ENCODE data around the gene LSM6. TPM values are rescaled to one million over a fixed set of nuclear protein-coding genes. Genes with fewer than 3 reads are reported as not detected.

Gene LSM6
- total RNA-seq, 2 experiments from 2014 or later: 79.4 to 85.4 TPM

DNA sequence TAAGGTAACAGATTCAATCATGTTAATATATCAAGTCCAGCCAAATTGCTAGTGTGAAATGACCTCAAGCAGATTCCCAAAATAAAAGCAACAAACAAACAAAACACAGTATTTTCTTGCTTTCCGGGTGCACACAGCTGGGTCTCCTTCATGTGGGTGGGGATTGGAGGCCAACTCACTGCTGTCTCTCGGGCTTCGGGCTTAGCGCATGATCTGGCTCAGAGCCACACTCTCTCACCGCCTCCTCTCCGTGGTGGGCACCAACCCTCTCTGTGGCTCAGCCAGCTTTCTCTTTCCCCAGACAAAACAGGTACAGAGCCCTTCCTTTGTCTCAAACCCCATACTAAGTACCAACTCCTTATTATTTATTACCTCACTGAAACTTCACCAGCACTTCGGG, 35.9 kb downstream of the LSM6 start:
- H3K4me3 Mint-ChIP-seq: no peak overlapping the region
- no peaks in the 10 kb centered on the region for H3K27me3 Mint-ChIP-seq
- no peaks in the 10 kb centered on the region for H3K4me1 Mint-ChIP-seq
- H3K9me3 Mint-ChIP-seq: no peaks in the 10 kb centered on the region
- DNase-seq: no peak
- no peak overlapping the region for H3K27ac Mint-ChIP-seq
- H3K36me3 Mint-ChIP-seq: peaks cover 4% of the 10 kb centered on the region

DNA sequence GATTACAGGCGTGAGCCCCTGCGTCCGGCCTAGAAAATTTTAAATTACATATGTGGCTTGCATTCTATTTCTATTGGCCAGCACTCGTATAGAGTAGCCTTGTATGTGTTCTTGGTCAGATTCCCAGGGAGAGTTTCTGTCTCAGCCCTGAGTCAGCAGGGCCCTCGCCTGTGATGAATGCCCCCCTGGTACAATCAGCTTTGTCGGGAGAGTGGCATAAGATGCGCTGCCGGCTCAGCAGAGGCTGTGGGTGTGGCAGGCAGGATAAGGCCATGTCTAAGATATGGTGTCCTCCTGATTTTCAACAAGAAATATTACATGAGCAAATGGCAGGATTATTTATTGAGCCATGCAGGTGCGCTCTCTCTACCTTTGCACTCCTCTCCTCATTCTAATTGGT, 37.3 kb downstream of the LSM6 start:
- no peak overlapping the region for H3K27ac Mint-ChIP-seq
- no peaks in the 10 kb centered on the region for H3K4me1 Mint-ChIP-seq
- H3K4me3 Mint-ChIP-seq: no peak overlapping the region
- H3K9me3 Mint-ChIP-seq: no peaks in the 10 kb centered on the region
- DNase-seq: no peak
- H3K36me3 Mint-ChIP-seq: peaks cover 4% of the 10 kb centered on the region
- H3K27me3 Mint-ChIP-seq: no peaks in the 10 kb centered on the region

DNA sequence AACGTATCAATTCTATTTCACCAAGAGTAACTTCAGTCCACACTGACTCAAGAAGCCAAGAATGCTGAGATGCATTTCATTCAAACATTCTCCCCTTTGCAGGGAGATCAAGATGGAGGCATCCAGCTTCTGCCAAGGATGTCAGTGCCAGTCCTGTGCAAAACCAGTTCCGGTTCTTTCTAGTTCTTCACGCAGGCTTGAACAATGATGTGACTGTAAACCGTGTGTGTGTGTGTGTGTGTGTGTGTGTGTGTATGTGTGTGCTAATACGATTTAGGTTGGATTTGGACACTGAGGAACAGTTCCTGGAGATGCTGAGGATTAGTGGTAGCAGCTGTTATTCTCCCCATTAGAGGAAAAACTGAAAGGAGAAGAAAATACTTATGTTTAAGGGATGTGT, 38.7 kb downstream of the LSM6 start, which contains the start of gene REELD1:
Gene REELD1, plus strand, starts transcription at position 301 of the 400 bp plus-strand sequence. CDS start 2,415 bp downstream, outside the sequence.
- no peak within 1 kb of the TSS for H3K27ac Mint-ChIP-seq
- DNase-seq: no peak
- H3K4me3 Mint-ChIP-seq: no peak within 1 kb of the TSS
- H3K4me1 Mint-ChIP-seq: no peaks in the 10 kb centered on the region
- peaks cover 4% of the 10 kb centered on the region for H3K36me3 Mint-ChIP-seq
- no peaks in the 10 kb centered on the region for H3K9me3 Mint-ChIP-seq
- no peaks in the 10 kb centered on the region for H3K27me3 Mint-ChIP-seq

DNA sequence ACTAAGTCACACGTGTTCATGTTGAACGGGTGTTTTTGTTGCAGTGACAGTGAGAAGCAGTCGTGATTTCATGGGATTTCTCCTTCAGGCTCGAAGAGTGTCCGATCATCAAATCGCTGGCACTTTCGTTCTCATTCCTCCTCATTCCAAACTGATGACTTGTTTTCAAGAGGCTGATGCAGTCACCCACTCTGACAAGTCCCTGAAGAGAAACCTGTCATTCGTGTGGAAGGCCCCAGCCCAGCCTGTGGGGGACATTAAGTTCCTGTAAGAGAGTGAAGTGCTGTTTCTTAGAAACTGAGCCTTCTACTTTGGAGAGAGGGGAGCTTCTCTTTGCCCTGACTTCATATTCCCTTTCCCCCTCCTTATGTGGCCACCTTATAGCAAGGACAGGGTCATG, 46.8 kb downstream of the LSM6 start:
- DNase-seq: no peak
- Mint-ChIP-seq H3K4me3 (no peak overlapping the region), H3K27ac (no peak overlapping the region), H3K27me3 (no peaks in the 10 kb centered on the region), H3K36me3 (no peaks in the 10 kb centered on the region), H3K4me1 (no peaks in the 10 kb centered on the region), H3K9me3 (no peaks in the 10 kb centered on the region)

DNA sequence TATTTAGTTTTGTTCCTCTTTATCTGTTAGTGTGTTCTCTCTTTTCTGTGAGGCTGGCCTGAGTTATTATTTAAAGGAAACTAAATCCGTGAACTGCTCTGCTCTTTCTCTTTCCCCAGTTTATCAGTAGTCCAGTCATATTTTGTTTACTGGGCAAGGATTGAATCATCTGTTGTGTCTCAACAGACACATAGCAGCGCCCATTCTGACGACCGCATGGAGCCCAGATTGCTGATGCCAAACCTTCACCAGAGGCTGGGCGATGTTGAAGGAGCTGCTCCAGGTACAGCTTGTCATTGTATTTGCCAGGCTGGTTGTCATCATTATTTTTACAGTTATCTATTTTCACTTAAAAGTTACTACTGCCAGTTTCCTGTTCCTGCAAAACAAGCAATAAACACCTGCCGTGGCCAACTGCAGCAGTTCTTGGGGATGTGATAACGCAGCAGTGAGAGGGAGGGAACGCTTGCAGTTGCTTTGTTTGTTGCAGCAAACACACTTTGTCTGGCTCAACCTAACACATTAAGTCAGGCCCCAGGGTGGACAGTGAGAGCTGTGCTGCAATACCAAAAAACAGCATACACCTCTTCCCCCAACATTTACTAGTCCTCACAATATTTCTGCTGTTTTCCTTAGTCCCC, 48.9 kb downstream of the LSM6 start:
- no peaks in the 10 kb centered on the region for H3K27me3 Mint-ChIP-seq
- H3K4me1 Mint-ChIP-seq: no peaks in the 10 kb centered on the region
- no peak overlapping the region for H3K27ac Mint-ChIP-seq
- no peaks in the 10 kb centered on the region for H3K36me3 Mint-ChIP-seq
- no peak for DNase-seq
- H3K4me3 Mint-ChIP-seq: no peak overlapping the region
- H3K9me3 Mint-ChIP-seq: no peaks in the 10 kb centered on the region

DNA sequence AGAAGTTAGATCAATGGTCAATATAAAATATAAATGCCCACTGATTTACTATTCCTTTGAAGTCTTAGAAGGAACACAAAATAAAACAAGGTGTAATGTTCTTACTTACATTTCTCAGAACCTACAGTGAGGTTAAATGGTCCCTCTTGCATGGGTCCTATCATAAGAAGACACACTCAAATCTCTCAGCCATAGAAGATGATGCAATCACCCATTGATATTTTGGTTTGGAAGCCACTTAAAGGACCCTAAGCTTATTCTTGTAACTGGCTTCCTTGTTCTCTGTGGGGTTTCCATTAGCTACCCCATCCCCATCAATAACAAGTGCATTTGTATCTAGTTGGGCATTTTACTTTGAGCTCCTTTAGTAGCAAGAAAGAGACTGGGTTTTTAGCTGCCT, 53.9 kb downstream of the LSM6 start:
- Mint-ChIP-seq H3K9me3 (peaks cover 5% of the 10 kb centered on the region), H3K36me3 (no peaks in the 10 kb centered on the region), H3K27me3 (no peaks in the 10 kb centered on the region), H3K27ac (no peak overlapping the region), H3K4me3 (no peak overlapping the region), H3K4me1 (no peaks in the 10 kb centered on the region)
- DNase-seq: no peak

DNA sequence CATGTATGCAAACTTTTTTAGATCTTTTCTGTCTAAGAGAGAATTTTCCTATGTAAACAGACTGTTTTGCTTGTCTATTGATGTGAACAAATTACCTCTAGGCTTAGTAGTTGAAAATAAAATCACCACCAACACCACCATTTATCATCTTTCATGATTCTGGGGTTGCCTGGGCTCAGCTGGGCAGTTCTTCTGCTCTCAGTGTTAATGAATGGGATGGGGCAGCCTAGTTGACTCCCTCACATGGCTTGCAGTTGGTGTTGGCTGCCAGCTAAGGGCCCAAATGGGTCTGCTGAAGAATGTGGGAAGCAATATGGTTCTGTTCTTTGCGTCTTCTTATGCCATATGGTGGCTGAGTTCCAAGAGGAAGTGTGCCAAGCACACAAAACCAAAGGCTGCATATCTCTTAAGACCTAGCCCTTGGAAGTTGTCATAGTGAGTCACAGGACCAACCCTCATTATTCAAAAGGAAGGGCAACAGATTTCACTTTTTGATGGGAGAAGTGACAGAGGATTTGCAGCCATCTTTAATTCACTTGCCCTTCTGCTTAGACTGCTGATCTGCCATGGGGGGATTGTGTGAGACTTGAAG, 56.7 kb downstream of the LSM6 start:
- Mint-ChIP-seq H3K36me3 (no peaks in the 10 kb centered on the region), H3K4me1 (no peaks in the 10 kb centered on the region), H3K27ac (no peak overlapping the region), H3K4me3 (no peak overlapping the region), H3K27me3 (no peaks in the 10 kb centered on the region), H3K9me3 (peaks cover 5% of the 10 kb centered on the region)
- DNase-seq: no peak

DNA sequence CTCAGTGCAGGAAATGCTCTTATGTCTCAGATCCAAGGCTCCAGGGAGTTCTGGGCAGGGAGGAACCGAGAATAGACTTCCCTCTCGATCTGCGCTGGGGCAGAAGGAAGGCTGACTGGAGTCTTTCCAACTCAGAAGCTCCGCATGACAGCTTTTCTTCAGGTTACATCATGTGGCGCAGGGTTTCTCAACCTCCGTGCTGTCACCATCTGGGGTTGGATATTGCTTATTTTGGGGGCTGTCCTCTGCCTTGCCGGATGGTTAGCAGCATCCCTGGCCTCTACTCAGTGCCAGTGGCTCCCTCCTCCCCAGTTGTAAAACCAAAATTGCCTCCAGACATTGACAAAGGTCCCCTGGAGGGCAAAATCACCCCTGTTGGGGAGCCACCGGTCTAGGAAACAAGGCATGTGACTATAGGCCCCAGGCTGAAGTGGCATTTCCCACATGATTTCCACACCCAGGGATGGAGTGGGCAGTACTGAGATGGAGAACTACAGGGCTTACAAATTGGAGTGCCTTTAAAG, 60.2 kb downstream of the LSM6 start:
- H3K36me3 Mint-ChIP-seq: no peaks in the 10 kb centered on the region
- peaks cover 5% of the 10 kb centered on the region for H3K9me3 Mint-ChIP-seq
- no peaks in the 10 kb centered on the region for H3K4me1 Mint-ChIP-seq
- H3K27me3 Mint-ChIP-seq: peaks cover 7% of the 10 kb centered on the region
- H3K4me3 Mint-ChIP-seq: no peak overlapping the region
- no peak for DNase-seq
- H3K27ac Mint-ChIP-seq: no peak overlapping the region

DNA sequence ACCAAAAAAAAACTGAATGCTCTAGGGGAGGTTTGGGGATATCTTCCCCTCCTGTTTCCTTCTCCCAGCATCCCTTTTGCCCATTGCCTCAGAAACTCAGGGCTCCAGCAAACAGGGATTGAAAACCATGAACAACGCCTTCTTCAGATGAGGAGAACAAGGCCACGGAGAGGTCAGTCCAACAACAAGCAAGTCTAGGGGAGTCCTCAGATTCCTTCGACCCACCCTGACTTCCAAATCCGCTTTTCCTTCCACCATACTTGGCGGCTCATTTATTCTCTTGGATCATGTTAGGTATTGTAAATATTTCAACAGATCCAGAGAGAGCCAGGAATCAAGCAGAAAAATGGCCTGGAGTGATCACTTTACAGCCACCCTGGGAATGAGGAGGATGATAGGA, 60.7 kb downstream of the LSM6 start:
- H3K27me3 Mint-ChIP-seq: peaks cover 7% of the 10 kb centered on the region
- no peak for DNase-seq
- no peaks in the 10 kb centered on the region for H3K4me1 Mint-ChIP-seq
- no peaks in the 10 kb centered on the region for H3K36me3 Mint-ChIP-seq
- H3K4me3 Mint-ChIP-seq: no peak overlapping the region
- peaks cover 5% of the 10 kb centered on the region for H3K9me3 Mint-ChIP-seq
- no peak overlapping the region for H3K27ac Mint-ChIP-seq

DNA sequence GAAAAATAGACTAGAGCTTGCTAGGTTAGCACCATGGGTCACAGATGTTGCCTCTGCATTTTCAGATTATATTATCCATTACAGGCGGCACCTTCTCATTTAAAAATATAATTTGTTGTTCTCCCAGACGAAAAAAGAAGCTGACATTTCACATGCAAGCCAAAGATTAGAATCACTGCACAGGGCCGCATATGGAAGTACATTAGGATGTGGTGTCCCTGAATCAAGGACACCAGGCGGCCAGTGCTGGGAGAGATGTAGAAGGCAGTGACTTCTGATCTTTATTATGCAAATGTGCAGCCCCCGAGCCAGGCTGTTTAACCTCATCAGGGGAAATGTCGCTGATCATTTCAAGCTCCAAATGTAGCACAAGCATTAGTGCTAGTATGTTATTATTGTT, 61.6 kb downstream of the LSM6 start:
- no peak overlapping the region for H3K4me3 Mint-ChIP-seq
- peaks cover 4% of the 10 kb centered on the region for H3K4me1 Mint-ChIP-seq
- H3K27me3 Mint-ChIP-seq: peaks cover 10% of the 10 kb centered on the region
- H3K27ac Mint-ChIP-seq: no peak overlapping the region
- peaks cover 5% of the 10 kb centered on the region for H3K9me3 Mint-ChIP-seq
- DNase-seq: no peak
- H3K36me3 Mint-ChIP-seq: no peaks in the 10 kb centered on the region

DNA sequence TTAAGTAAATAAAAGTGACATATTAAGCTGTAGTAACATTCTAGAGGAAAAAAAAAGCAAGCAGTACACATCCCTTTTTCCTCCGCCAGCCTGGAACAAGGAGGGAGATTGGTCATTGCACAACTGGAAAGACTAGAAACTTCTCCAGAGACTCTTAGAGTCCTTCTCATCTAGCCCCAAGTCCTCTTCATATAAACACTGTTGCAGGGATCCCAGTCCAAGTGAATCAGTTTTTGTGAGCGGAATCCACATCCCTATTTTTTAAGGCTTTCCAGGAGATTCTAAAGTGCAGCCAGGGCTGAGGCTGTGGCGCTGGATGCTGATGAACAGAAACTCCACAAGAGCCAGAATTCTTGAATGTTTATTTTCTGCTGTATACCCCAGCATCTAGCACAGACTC, 62.6 kb downstream of the LSM6 start:
- H3K27ac Mint-ChIP-seq: no peak overlapping the region
- DNase-seq: no peak
- H3K4me1 Mint-ChIP-seq: peaks cover 8% of the 10 kb centered on the region
- H3K9me3 Mint-ChIP-seq: no peaks in the 10 kb centered on the region
- peaks cover 10% of the 10 kb centered on the region for H3K27me3 Mint-ChIP-seq
- H3K4me3 Mint-ChIP-seq: no peak overlapping the region
- H3K36me3 Mint-ChIP-seq: no peaks in the 10 kb centered on the region

Other genes starting within 250 kb of the LSM6 start
- 10 to 100 TPM; 22.8 to 23.0 TPM for gene ZNF827, start 236.9 kb upstream of the LSM6 start, total RNA-seq
- gene REELD1, start 38.8 kb downstream of the LSM6 start, total RNA-seq: under 1 TPM in 1 of 2 experiments, not detected in 1; 0.20 TPM